ENCODE data around the gene CHP1.
A peak's percentile ranks its signal among the peaks of the same experiment; 100 is the strongest.
"Not testable (repeated sequence)": the region's sequence is repeated elsewhere in the genome, so short reads cannot be mapped to it uniquely, and the experiment has no call there.

Gene CHP1

DNA sequence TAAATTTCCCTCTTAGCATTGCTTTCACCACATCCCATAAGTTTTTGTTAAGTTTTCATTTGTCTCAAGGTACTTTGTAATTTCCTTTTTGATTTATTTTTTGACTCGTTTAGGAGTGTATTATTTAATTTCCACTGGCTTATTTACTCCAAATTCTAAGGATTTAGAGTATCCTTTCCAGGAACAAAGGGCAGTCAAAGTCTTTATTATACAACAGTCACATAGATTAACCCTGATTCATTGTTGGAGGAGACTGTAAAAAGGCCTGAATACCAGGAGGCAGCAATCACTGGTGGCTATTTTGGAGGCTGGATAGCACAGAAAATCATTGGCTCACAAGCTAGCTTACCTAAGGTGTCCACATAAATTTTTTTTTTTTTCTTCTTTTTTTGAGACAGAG, 61.5 kb downstream of the CHP1 start:
- Mint-ChIP-seq H3K27ac (no peak overlapping the region), H3K4me1 (ENCODE audit: low read depth) (peaks cover 28% of the 10 kb centered on the region), H3K36me3 (ENCODE audit: low read depth) (peaks cover 32% of the 10 kb centered on the region)

DNA sequence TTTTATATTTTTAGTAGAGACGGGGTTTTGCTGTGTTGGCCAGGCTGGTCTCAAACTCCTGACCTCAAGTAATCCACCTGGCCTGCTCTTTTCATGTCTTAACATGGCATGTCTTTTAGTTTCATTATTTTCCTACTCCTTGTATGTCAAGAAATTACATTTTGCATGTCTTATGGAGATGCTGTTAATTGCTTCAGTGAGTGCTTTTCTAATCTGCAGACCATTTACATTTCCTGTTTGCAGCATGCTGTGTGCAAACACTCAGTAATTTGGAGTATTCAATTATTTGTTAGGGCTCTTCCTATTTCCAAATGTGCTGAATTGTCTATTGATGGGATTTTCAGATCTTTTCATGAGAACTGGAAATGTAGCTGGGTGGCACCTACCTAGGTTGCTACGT, 70.1 kb downstream of the CHP1 start:
- peaks cover 23% of the 10 kb centered on the region for H3K36me3 Mint-ChIP-seq (ENCODE audit: low read depth)
- H3K4me1 Mint-ChIP-seq (ENCODE audit: low read depth) = peaks cover 21% of the 10 kb centered on the region
- H3K27me3 Mint-ChIP-seq (ENCODE audit: low read depth); H3K9me3 Mint-ChIP-seq; H3K4me3 Mint-ChIP-seq: not testable (repeated sequence)
- H3K27ac Mint-ChIP-seq = peak overlapping the region; percentile 21

More for the DNA sequence above, 61.5 kb downstream of the CHP1 start:
- no peaks in the 10 kb centered on the region for H3K9me3 Mint-ChIP-seq
- no peak overlapping the region for H3K4me3 Mint-ChIP-seq
- no peaks in the 10 kb centered on the region for H3K27me3 Mint-ChIP-seq (ENCODE audit: low read depth)

DNA sequence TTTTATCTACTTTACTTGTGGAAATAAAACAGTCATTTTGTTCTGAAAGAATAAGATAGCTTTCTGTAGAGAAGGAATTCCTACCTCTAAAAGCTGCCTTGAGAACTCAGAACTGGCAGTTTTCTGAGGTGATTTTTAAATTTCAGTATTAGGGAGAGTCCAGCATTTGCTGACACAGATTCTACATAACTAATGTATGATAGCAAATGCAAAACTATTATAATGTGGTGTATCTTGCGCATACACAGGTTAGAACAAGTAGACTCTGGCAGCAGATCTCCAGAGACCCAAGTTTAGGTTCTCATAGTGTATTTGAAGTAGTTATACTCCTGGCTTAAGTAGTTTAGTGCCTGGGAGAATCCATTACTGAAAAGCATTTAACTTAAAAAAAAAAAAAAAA, 70.5 kb downstream of the CHP1 start:
- Mint-ChIP-seq H3K4me3 (no peak overlapping the region), H3K27me3 (ENCODE audit: low read depth) (no peaks in the 10 kb centered on the region), H3K9me3 (no peaks in the 10 kb centered on the region), H3K4me1 (ENCODE audit: low read depth) (peaks cover 23% of the 10 kb centered on the region), H3K27ac (peak overlapping the region; percentile 21), H3K36me3 (ENCODE audit: low read depth) (peaks cover 22% of the 10 kb centered on the region)

DNA sequence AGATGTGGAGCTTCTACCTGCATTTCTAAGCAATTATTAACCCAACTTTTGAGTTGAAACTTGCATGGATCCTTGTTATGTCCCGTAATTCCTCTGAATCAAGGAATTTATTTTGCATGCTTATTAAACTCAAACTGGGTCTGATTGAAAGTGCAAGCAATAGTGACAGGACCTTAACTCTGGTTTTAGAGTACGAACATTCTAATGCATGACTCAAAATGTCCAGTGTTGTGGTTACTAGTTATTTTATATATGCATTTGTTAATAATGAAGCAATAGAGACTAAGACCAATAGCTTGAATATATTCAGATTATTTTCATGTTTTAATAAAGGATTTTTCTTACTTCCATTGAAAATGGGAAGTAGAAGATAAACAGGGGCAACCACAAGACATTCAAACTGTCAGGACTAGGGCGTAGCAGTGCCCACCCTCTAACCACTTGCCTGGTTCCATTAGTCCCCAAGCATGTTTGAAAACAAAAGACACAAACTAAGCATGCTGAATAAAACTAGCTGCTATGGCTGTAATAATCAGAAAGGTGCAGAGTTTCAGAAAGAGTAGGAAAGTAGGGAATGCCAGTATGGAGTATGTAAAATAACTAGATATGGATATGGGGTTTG, 73.2 kb downstream of the CHP1 start:
- no peaks in the 10 kb centered on the region for H3K27me3 Mint-ChIP-seq (ENCODE audit: low read depth)
- peaks cover 20% of the 10 kb centered on the region for H3K36me3 Mint-ChIP-seq (ENCODE audit: low read depth)
- H3K9me3 Mint-ChIP-seq = no peaks in the 10 kb centered on the region
- no peak overlapping the region for H3K4me3 Mint-ChIP-seq
- peaks cover 25% of the 10 kb centered on the region for H3K4me1 Mint-ChIP-seq (ENCODE audit: low read depth)
- H3K27ac Mint-ChIP-seq = no peak overlapping the region

DNA sequence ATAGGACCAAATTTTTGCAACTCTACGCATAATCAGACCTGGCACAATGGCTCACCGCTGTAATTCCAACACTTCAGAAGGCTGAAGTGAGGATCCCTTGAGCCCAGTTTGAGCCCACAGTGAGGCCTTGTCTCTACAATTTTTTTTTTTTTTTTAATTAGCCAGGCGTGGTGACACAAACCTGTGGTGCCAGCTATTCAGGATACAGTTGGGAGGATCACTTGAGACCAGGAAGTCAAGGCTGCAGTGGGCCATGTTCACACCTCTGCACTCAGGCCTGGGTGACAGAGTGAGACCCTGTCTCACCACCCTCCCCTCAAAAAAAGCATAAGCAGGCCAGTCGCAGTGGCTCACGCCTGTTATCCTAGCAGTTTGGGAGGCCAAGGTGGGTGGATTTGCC, 76.6 kb downstream of the CHP1 start:
- H3K27me3 Mint-ChIP-seq (ENCODE audit: low read depth) = no peaks in the 10 kb centered on the region

DNA sequence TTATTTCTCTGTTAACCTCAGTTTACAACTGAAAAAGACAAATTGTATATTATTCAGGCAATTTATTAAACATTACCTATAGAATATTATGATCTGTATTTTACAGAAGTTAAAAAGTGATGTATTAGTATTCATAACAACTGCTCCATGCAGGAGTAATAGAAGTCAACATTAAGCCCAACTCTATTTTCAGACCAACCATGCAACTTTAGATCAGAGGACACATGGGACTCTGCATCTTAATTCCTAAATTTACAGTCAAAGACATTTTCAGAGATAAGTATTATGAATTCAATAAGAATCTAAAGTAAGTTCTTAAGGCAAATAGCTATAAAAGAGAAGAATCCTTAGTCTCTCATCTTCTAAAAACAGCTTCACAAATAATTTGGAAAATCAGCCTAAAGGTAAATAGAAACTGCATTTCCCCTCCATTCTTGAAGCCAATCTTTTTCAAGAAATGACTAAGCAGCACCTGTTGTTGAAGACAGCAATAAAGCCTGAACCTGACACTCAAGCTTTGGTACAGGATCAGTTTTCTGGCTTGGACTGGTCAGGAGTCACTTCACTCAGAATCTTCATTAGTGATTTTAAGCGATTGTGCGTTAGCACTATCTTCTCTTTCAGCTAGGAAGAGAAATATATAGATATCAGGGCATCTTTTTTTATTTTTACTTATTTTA, 78.3 kb downstream of the CHP1 start:
- H3K4me1 Mint-ChIP-seq (ENCODE audit: low read depth) = peaks cover 15% of the 10 kb centered on the region
- H3K4me3 Mint-ChIP-seq = no peak overlapping the region
- no peaks in the 10 kb centered on the region for H3K27me3 Mint-ChIP-seq (ENCODE audit: low read depth)
- H3K27ac Mint-ChIP-seq = peak overlapping the region; percentile 69
- H3K9me3 Mint-ChIP-seq = no peaks in the 10 kb centered on the region
- H3K36me3 Mint-ChIP-seq (ENCODE audit: low read depth) = peaks cover 16% of the 10 kb centered on the region

More for the DNA sequence above, 76.6 kb downstream of the CHP1 start:
- Mint-ChIP-seq H3K36me3 (ENCODE audit: low read depth) (peaks cover 11% of the 10 kb centered on the region), H3K9me3 (no peaks in the 10 kb centered on the region), H3K4me1 (ENCODE audit: low read depth) (peaks cover 18% of the 10 kb centered on the region), H3K4me3 (no peak overlapping the region), H3K27ac (no peak overlapping the region)

DNA sequence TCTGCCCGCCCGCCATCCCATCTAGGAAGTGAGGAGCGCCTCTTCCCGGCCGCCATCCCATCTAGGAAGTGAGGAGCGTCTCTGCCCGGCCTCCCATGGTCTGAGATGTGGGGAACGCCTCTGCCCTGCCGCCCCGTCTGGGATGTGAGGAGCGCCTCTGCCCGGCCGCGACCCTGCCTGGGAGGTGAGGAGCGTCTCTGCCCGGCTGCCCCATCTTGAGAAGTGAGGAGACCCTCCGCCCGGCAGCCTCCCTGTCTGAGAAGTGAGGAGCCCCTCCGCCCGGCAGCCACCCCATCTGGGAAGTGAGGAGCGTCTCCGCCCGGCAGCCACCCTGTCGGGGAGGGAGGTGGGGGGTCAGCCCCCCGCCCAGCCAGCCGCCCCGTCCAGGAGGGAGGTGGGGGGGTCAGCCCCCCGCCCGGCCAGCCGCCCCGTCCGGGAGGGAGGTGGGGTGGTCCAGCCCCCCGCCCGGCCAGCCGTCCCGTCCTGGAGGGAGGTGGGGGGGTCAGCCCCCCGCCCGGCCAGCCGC, 89.8 kb downstream of the CHP1 start:
- not testable (repeated sequence) for H3K9me3 Mint-ChIP-seq; H3K27me3 Mint-ChIP-seq (ENCODE audit: low read depth); H3K27ac Mint-ChIP-seq; H3K4me3 Mint-ChIP-seq
- peaks cover 14% of the 10 kb centered on the region for H3K4me1 Mint-ChIP-seq (ENCODE audit: low read depth)
- H3K36me3 Mint-ChIP-seq (ENCODE audit: low read depth) = peaks cover 25% of the 10 kb centered on the region

DNA sequence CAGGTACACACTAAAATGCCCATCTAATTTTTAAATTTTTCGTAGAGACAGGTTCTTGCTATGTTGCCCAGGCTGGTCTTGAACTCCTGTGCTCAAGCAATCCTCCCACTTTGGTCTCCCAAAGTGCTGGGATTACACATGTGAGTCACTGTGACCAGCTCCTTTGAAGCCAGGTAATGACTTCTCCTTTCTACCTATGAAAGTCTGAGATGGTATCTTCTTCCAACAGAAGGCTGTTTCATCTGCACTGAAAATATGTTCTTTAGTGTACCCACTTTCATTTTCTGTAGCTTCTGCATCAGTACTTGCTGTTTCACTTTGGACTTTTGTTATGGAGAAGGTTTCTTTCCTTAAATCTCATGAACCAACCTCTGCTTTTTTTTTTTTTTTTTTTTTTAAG, 92.5 kb downstream of the CHP1 start:
- H3K27ac Mint-ChIP-seq = peak overlapping the region; percentile 67

DNA sequence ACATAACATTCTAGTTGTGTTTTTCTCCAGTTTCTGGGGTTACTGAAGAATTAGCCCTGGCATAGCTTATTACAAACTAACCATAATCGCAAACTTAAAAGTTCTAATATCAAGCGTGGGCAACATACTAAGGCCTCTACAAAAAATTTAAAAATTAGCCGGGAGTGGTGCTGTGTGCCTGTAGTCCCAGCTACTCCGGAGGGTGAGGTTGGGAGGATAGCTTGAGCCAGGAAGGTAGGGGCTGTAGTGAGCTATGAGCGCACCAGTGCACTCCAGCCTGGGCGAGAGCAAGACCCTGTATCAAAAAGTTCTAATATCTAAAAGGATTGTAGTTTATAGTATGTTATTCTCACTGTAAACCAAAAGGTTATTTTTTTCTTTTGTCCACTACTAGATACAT, 100.2 kb downstream of the CHP1 start:
- Mint-ChIP-seq H3K36me3 (ENCODE audit: low read depth) (peaks cover 18% of the 10 kb centered on the region), H3K27me3 (ENCODE audit: low read depth) (no peaks in the 10 kb centered on the region), H3K4me3 (peak overlapping the region; percentile 98), H3K4me1 (ENCODE audit: low read depth) (peaks cover 25% of the 10 kb centered on the region), H3K9me3 (no peaks in the 10 kb centered on the region), H3K27ac (peak overlapping the region; percentile 94)

More for the DNA sequence above, 92.5 kb downstream of the CHP1 start:
- Mint-ChIP-seq H3K9me3 (no peaks in the 10 kb centered on the region), H3K27me3 (ENCODE audit: low read depth) (no peaks in the 10 kb centered on the region), H3K4me3 (peak overlapping the region; percentile 48), H3K36me3 (ENCODE audit: low read depth) (peaks cover 18% of the 10 kb centered on the region), H3K4me1 (ENCODE audit: low read depth) (peaks cover 14% of the 10 kb centered on the region)

Data from T-helper 1 cell treated with Interleukin-12 subunit alpha and Interleukin-12 subunit beta and Interleukin-4 antibody, amounts not matched to agents 30 μg/mL and 1 μg/mL, for 36 hours (primary cell).